ENCODE results near the gene ZNF524. TPM values are rescaled to one million over a fixed set of nuclear protein-coding genes. Genes with fewer than 3 reads are reported as not detected.
A peak's percentile ranks its signal among the peaks of the same experiment; 100 is the strongest.

ZNF524 gene
- total RNA-seq, 1 experiment from 2014 or later: 11.1 TPM

GRCh38 chr19:55641426-55642152 is 41.5 kb downstream of the ZNF524 start:
- TF ChIP-seq CTCF (IDR thresholded peaks at IDR 0.05; ENCODE audit: insufficient read depth in 1 of 2, low read depth in 1 of 2, low read length in 1 of 2, severe bottlenecking in 1 of 2, unreplicated experiment in 1 of 2): no peak
- Mint-ChIP-seq H3K4me3 (ENCODE audit: unreplicated experiment) (peak overlapping the region; percentile 86), H3K9me3 (ENCODE audit: unreplicated experiment) (no peaks in the 10 kb centered on the region), H3K27me3 (ENCODE audit: insufficient read depth, unreplicated experiment) (no peaks in the 10 kb centered on the region), H3K27ac (ENCODE audit: unreplicated experiment) (peak overlapping the region; percentile 95), H3K36me3 (ENCODE audit: insufficient read depth, unreplicated experiment) (peaks cover 93% of the 10 kb centered on the region), H3K4me1 (ENCODE audit: low read depth, unreplicated experiment) (peaks cover 39% of the 10 kb centered on the region)
- peak in 1 of 2 experiments; percentile 51 for DNase-seq
- intact Hi-C loops (cut with micrococcal nuclease; ENCODE audit: unreplicated experiment): loop anchor here (2.0 kb wide), 1 partner anchor 13 kb away; the partner anchor contains the start of gene U2AF2
- BruUV-seq (replicated peaks): no TSS peak
- Histone ChIP-seq H3K4me1 (peaks cover 9% of the 10 kb centered on the region; the same call in 1 of the 2 replicates), H3K27me3 (replicated peaks; ENCODE audit: control insufficient read depth, insufficient read depth, low read length) (no peaks in the 10 kb centered on the region), H3K9me3 (no peaks in the 10 kb centered on the region), H3K4me3 (ENCODE audit: low read depth, low read length) (peak overlapping the region; percentile 84), H3K36me3 (ENCODE audit: control insufficient read depth, insufficient read depth, low read length) (0 out of 2 replicates have a peak, but pooled peaks cover 2% of the 10 kb centered on the region)
- CTCF ChIA-PET: interaction anchor here (0.6 to 1.9 kb wide), 4 partner anchors 12 to 476 kb away, joined by 3 to 11 read pairs (median 5); partner anchors contain the start of gene U2AF2
- POLR2A ChIA-PET: interaction anchor here (0.6 to 1.9 kb wide), 3 partner anchors 13 to 661 kb away, joined by 3 to 14 read pairs (median 8); partner anchors contain the start of gene U2AF2

- no peaks in the 10 kb centered on the region for H3K27me3 ChIP-seq (replicated peaks; ENCODE audit: control insufficient read depth, insufficient read depth, low read length)
- H3K36me3 ChIP-seq (ENCODE audit: control insufficient read depth, insufficient read depth, low read length): 0 out of 2 replicates have a peak, but pooled peaks cover 2% of the 10 kb centered on the region
- Mint-ChIP-seq H3K36me3 (ENCODE audit: insufficient read depth, unreplicated experiment) (peaks cover 93% of the 10 kb centered on the region), H3K4me1 (ENCODE audit: low read depth, unreplicated experiment) (peaks cover 37% of the 10 kb centered on the region), H3K27me3 (ENCODE audit: insufficient read depth, unreplicated experiment) (no peaks in the 10 kb centered on the region), H3K9me3 (ENCODE audit: unreplicated experiment) (no peaks in the 10 kb centered on the region), H3K4me3 (ENCODE audit: unreplicated experiment) (peak overlapping the region; percentile 86), H3K27ac (ENCODE audit: unreplicated experiment) (peak overlapping the region; percentile 95)
- no TSS peak for BruUV-seq (replicated peaks)
- peaks cover 9% of the 10 kb centered on the region; the same call in 1 of the 2 replicates for H3K4me1 ChIP-seq
- no peaks in the 10 kb centered on the region for H3K9me3 ChIP-seq
- TF ChIP-seq CTCF (IDR thresholded peaks at IDR 0.05; ENCODE audit: insufficient read depth in 1 of 2, low read depth in 1 of 2, low read length in 1 of 2, severe bottlenecking in 1 of 2, unreplicated experiment in 1 of 2): no peak
- H3K4me3 ChIP-seq (ENCODE audit: low read depth, low read length): peak overlapping the region; percentile 84
- CTCF ChIA-PET: interaction anchor here (0.6 to 1.9 kb wide), 5 partner anchors 8 to 542 kb away, joined by 3 to 11 read pairs (median 4); partner anchors contain the start of gene U2AF2
- POLR2A ChIA-PET: interaction anchor here (0.5 to 1.9 kb wide), 4 partner anchors 8 to 486 kb away, joined by 5 to 14 read pairs (median 6); partner anchors contain the start of gene U2AF2
- DNase-seq: peak; percentile 47 to 53
- intact Hi-C loops (cut with micrococcal nuclease; ENCODE audit: unreplicated experiment): no loop called here
Observed at GRCh38 chr19:55642153-55643002, 42.3 kb downstream of the ZNF524 start.

Measured in Caco-2 (cell line).